ENCODE measurements around the gene ZNF329. TPM values are rescaled to one million over a fixed set of nuclear protein-coding genes. Genes with fewer than 3 reads are reported as not detected.

ZNF329 gene
- total and polyA plus RNA-seq, 2 experiments from 2014 or later = 2.7 to 16.9 TPM

- TF ChIP-seq POLR2AphosphoS5 (IDR thresholded peaks at IDR 0.05; ENCODE audit: low read depth) = no peak
- TF ChIP-seq ZNF462 (CRISPR knock-in tag; IDR thresholded peaks at IDR 0.05) = no peak
- TF ChIP-seq ZNF331 (CRISPR knock-in tag; IDR thresholded peaks at IDR 0.05; ENCODE audit: low read depth) = no peak
- TF ChIP-seq ETS1 (IDR thresholded peaks at IDR 0.05) = no peak
- no peak for TF ChIP-seq CTCF (conservative IDR thresholded peaks at IDR 0.05; ENCODE audit: low read depth in 2 of 2)
- TF ChIP-seq EZH2phosphoT487 (IDR thresholded peaks at IDR 0.05; ENCODE audit: unreplicated experiment) = no peak
- no peak for TF ChIP-seq ZNF114 (CRISPR knock-in tag; IDR thresholded peaks at IDR 0.05)
- TF ChIP-seq REST (IDR thresholded peaks at IDR 0.05; ENCODE audit: unreplicated experiment) = no peak
- TF ChIP-seq NANOG (IDR thresholded peaks at IDR 0.05; ENCODE audit: borderline replicate concordance) = no peak
- no peak for TF ChIP-seq EZH2 (IDR thresholded peaks at IDR 0.05; ENCODE audit: low read depth, unreplicated experiment)
- TF ChIP-seq STAT1 (IDR thresholded peaks at IDR 0.05; ENCODE audit: unreplicated experiment) = no peak
- no peak for TF ChIP-seq CREB1 (CRISPR knock-in tag; IDR thresholded peaks at IDR 0.05; ENCODE audit: low read depth)
- no peak for TF ChIP-seq JUNB (IDR thresholded peaks at IDR 0.05; ENCODE audit: unreplicated experiment)
- H3F3A ChIP-seq (replicated peaks; ENCODE audit: low read depth) = no peaks in the 10 kb centered on the region
- H3K4me2 ChIP-seq = peak overlapping the region; percentile 97; the same call in 1 of the 2 replicates
- DNase-seq (ENCODE audit: low spot score) (no peak), ATAC-seq (no peak)
- peaks cover 37% of the 10 kb centered on the region for H3K79me2 ChIP-seq (replicated peaks; ENCODE audit: insufficient read depth)
- H3K27ac ChIP-seq (ENCODE audit: low read depth) = peak overlapping the region; percentile 76; the same call in 1 of the 2 replicates
- H3K4me1 ChIP-seq (ENCODE audit: insufficient read depth) = 0 out of 2 replicates have a peak, but pooled peaks cover 4% of the 10 kb centered on the region
- Mint-ChIP-seq H3K27ac (peak overlapping the region; percentile 99), H3K4me1 (peaks cover 7% of the 10 kb centered on the region), H3K9me3 (peaks cover 82% of the 10 kb centered on the region), H3K36me3 (ENCODE audit: low read depth) (peaks cover 77% of the 10 kb centered on the region), H3K27me3 (ENCODE audit: insufficient read depth, low read depth, poor library complexity) (peaks cover 1% of the 10 kb centered on the region), H3K4me3 (peak overlapping the region; percentile 95)
- peaks cover 7% of the 10 kb centered on the region; the same call in 1 of the 2 replicates for H3K36me3 ChIP-seq (ENCODE audit: insufficient read depth)
- peaks cover 14% of the 10 kb centered on the region for H3K9me2 ChIP-seq (ENCODE audit: insufficient read depth)
- peak overlapping the region; percentile 96 for H3K4me3 ChIP-seq
- peak overlapping the region; percentile 93 for H2AFZ ChIP-seq
- H3K27me3 ChIP-seq (ENCODE audit: insufficient read depth) = no peaks in the 10 kb centered on the region
- no peaks in the 10 kb centered on the region; the same call in 1 of the 2 replicates for H4K20me1 ChIP-seq (replicated peaks; ENCODE audit: insufficient read depth)
Measured at GRCh38 chr19:58182577-58182988, 32.0 kb upstream of the ZNF329 start.
